HEK293 (cell line): ENCODE data around the gene PRKCE.

Source experiments
- CTCF ChIA-PET: fragments of 350-600 bp; formaldehyde crosslinking; extraction: SDS; loops from one replicate; lab custom pipeline; 2021; ENCODE audit warnings: antibody characterized with exemption; lab: Yijun Ruan, JAX
- POLR2A ChIA-PET: fragments of 300-600 bp; formaldehyde crosslinking; extraction: SDS; loops from one replicate; lab custom pipeline; 2020; ENCODE audit warnings: antibody characterized with exemption, inconsistent platforms; lab: Yijun Ruan, JAX
- H3K27ac ChIP-seq: fragments of 200-500 bp; sonication (Bioruptor generic); 2 replicates; pipeline ENCODE4 v1.5.1; 2014; ENCODE audit warnings: low read depth, low read length, control low read depth, inconsistent platforms; ENCODE audit errors: extremely low read depth
- H3K36me3 ChIP-seq, 2 experiments: fragments of 200-500 bp in 1 of 2; sonication (Bioruptor generic) in 1 of 2; 1 replicate in 1 of 2; 2 replicates in 1 of 2; pipeline ENCODE4 v1.5.1; 2014 to 2017; ENCODE audit warnings: inconsistent platforms in 2 of 2, low read length in 2 of 2; ENCODE audit not compliant: control insufficient read depth in 2 of 2, insufficient read depth in 1 of 2
- H3K4me1 ChIP-seq: fragments of 200-500 bp; sonication (Bioruptor generic); 2 replicates; pipeline ENCODE4 v1.5.1; 2014; ENCODE audit warnings: mild to moderate bottlenecking, low read length, inconsistent platforms; ENCODE audit not compliant: control insufficient read depth, insufficient read depth
- H3K4me3 ChIP-seq: 2 replicates; pipeline ENCODE4 v1.5.1; 2011; ENCODE audit warnings: low read depth, mild to moderate bottlenecking, control low read depth, low read length, moderate library complexity
- H3K9me3 ChIP-seq: fragments of 200-500 bp; sonication (Bioruptor generic); 2 replicates; pipeline ENCODE4 v1.5.1; 2014; ENCODE audit warnings: low read depth, low read length, inconsistent platforms; ENCODE audit not compliant: control insufficient read depth, insufficient read depth
- KLF9 ChIP-seq: fragments of 450-650 bp; formaldehyde crosslinking; IDR thresholded peaks from 2 replicates; pipeline ENCODE4 v1.5.1; 2016; ENCODE audit warnings: missing biosample characterization, missing genetic modification characterization, low read depth
- SP3 ChIP-seq: fragments of 450-650 bp; formaldehyde crosslinking; IDR thresholded peaks from 2 replicates; pipeline ENCODE4 v1.5.1; 2016; ENCODE audit warnings: missing biosample characterization, missing genetic modification characterization
- ZNF19 ChIP-seq: fragments of 450-650 bp; formaldehyde crosslinking; IDR thresholded peaks from 2 replicates; pipeline ENCODE4; 2016; ENCODE audit warnings: missing biosample characterization, missing genetic modification characterization, low read depth
- ZNF37A ChIP-seq: fragments of 450-650 bp; IDR thresholded peaks from 2 replicates; pipeline ENCODE4 v1.5.1; 2018; ENCODE audit warnings: missing biosample characterization, missing genetic modification characterization
- ZNF560 ChIP-seq: fragments of 450-650 bp; formaldehyde crosslinking; IDR thresholded peaks from 2 replicates; pipeline ENCODE4 v1.5.1; 2017; ENCODE audit warnings: missing biosample characterization, missing genetic modification characterization, borderline replicate concordance
- ZNF692 ChIP-seq: fragments of 450-650 bp; formaldehyde crosslinking; IDR thresholded peaks from 2 replicates; pipeline ENCODE4 v1.5.1; 2016; ENCODE audit warnings: missing biosample characterization, missing genetic modification characterization
- ZNF792 ChIP-seq: fragments of 450-650 bp; formaldehyde crosslinking; IDR thresholded peaks from 2 replicates; pipeline ENCODE4 v1.5.1; 2016; ENCODE audit warnings: missing biosample characterization, missing genetic modification characterization
- TF ChIP-seq, protein P1 (sequence below): fragments of 450-650 bp; formaldehyde crosslinking; conservative IDR thresholded peaks from 2 replicates; pipeline ENCODE4 v1.5.1; 2016; ENCODE audit warnings: low read depth, missing biosample characterization, missing genetic modification characterization
- TF ChIP-seq, protein P2 (sequence below): fragments of 450-650 bp; formaldehyde crosslinking; IDR thresholded peaks from 2 replicates; pipeline ENCODE4 v1.5.1; 2017; ENCODE audit warnings: missing biosample characterization, missing genetic modification characterization

Gene PRKCE

GRCh38 chr2:46068636-46069035 lies 417.2 kb downstream of the PRKCE start (continued):
- no peak for TF ChIP-seq ZNF37A (tag by site-specific recombination)
- TF ChIP-seq SP3 (tag by site-specific recombination) = no peak
- TF ChIP-seq ZNF560 (tag by site-specific recombination) = no peak
- TF ChIP-seq, protein P1, sequence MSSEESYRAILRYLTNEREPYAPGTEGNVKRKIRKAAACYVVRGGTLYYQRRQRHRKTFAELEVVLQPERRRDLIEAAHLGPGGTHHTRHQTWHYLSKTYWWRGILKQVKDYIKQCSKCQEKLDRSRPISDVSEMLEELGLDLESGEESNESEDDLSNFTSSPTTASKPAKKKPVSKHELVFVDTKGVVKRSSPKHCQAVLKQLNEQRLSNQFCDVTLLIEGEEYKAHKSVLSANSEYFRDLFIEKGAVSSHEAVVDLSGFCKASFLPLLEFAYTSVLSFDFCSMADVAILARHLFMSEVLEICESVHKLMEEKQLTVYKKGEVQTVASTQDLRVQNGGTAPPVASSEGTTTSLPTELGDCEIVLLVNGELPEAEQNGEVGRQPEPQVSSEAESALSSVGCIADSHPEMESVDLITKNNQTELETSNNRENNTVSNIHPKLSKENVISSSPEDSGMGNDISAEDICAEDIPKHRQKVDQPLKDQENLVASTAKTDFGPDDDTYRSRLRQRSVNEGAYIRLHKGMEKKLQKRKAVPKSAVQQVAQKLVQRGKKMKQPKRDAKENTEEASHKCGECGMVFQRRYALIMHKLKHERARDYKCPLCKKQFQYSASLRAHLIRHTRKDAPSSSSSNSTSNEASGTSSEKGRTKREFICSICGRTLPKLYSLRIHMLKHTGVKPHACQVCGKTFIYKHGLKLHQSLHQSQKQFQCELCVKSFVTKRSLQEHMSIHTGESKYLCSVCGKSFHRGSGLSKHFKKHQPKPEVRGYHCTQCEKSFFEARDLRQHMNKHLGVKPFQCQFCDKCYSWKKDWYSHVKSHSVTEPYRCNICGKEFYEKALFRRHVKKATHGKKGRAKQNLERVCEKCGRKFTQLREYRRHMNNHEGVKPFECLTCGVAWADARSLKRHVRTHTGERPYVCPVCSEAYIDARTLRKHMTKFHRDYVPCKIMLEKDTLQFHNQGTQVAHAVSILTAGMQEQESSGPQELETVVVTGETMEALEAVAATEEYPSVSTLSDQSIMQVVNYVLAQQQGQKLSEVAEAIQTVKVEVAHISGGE = no peak

DNA sequence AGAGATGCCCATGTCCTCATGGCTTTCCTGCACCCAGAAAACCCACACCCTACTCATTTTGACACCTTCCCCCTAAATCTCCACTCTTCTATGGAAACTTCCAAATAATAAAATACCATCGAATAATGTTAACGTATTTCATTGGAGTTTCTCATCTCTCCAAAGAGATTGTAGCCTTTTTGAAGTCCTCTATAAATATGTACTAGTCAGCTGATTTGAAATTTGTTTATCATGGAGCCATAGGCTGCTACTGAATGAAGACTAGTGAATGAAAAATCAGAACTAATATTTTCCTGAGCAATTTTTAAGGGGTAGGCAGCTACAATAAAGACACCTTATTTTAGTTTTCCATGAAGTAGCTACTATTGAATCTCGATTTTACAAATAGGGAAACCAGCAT lies 419.6 kb downstream of the PRKCE start:
- no peak for TF ChIP-seq ZNF19
- no peak for TF ChIP-seq KLF9 (tag by site-specific recombination)
- no peak for TF ChIP-seq ZNF792
- TF ChIP-seq, all 188 proteins: peak for 0
- no peaks in the 10 kb centered on the region for H3K36me3 ChIP-seq

DNA sequence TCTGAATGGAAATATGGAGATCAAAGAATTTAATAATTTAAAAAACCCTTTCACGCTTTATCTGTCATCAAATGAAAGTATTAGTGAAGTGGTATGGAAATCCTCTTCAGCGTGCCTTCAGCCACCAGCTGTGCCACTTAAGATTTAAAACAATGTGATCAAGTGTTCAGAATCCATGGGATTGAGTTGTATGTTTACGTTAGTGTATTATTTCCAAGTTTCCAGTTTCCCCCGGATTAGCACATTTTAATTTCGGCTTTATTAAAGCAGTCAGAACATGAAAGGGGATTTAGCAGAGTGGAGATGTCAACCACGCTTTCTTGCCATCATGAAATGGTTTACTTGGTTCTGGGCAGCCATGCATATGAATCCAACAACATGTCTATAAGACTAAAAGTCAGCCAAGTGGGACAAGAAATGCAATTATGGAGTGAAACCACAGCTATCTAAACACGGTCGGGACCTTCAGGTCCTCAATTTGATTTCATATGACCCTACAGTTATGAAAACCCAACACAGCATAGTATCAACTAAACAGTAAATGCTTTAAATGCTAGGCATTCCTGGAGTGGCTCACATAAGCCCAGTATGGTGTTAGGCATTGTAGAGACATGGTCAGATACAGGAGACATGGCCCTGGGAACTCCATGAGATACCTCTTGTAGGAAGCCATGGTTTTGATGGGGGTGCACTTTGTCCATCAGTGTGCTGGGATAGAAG lies 420.8 kb downstream of the PRKCE start:
- POLR2A ChIA-PET = no interaction called here

More for the DNA sequence above, 419.6 kb downstream of the PRKCE start:
- Histone ChIP-seq H3K4me3 (no peak overlapping the region), H3K4me1 (no peaks in the 10 kb centered on the region), H3K9me3 (no peaks in the 10 kb centered on the region), H3K27ac (no peak overlapping the region)
- POLR2A ChIA-PET = no interaction called here
- CTCF ChIA-PET = interaction anchor here (0.6 to 2.0 kb wide), 6 partner anchors 8 to 390 kb away, joined by 3 to 13 read pairs (median 3); no protein-coding TSS in a partner anchor

More for the DNA sequence above, 420.8 kb downstream of the PRKCE start:
- CTCF ChIA-PET = interaction anchor here (1.0 to 2.0 kb wide), 3 partner anchors 9 to 226 kb away, joined by 3 to 13 read pairs (median 4); no protein-coding TSS in a partner anchor
- TF ChIP-seq, protein P2, sequence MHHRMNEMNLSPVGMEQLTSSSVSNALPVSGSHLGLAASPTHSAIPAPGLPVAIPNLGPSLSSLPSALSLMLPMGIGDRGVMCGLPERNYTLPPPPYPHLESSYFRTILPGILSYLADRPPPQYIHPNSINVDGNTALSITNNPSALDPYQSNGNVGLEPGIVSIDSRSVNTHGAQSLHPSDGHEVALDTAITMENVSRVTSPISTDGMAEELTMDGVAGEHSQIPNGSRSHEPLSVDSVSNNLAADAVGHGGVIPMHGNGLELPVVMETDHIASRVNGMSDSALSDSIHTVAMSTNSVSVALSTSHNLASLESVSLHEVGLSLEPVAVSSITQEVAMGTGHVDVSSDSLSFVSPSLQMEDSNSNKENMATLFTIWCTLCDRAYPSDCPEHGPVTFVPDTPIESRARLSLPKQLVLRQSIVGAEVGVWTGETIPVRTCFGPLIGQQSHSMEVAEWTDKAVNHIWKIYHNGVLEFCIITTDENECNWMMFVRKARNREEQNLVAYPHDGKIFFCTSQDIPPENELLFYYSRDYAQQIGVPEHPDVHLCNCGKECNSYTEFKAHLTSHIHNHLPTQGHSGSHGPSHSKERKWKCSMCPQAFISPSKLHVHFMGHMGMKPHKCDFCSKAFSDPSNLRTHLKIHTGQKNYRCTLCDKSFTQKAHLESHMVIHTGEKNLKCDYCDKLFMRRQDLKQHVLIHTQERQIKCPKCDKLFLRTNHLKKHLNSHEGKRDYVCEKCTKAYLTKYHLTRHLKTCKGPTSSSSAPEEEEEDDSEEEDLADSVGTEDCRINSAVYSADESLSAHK (tag by site-specific recombination) = no peak
- TF ChIP-seq ZNF692 (tag by site-specific recombination) = no peak
- H3K4me1 ChIP-seq = no peaks in the 10 kb centered on the region
- H3K36me3 ChIP-seq = no peaks in the 10 kb centered on the region
- H3K9me3 ChIP-seq = no peaks in the 10 kb centered on the region
- H3K4me3 ChIP-seq = no peak overlapping the region
- H3K27ac ChIP-seq = no peak overlapping the region
